A204.1 (cell line): Measurements from ENCODE around the gene CAMTA1.

ENCODE experiments used
- FAIRE-seq: peaks from 2 replicates; lab custom pipeline; 2012; peaks lifted over from hg19 to GRCh38; lab: Jason Lieb, UNC

Gene CAMTA1

DNA sequence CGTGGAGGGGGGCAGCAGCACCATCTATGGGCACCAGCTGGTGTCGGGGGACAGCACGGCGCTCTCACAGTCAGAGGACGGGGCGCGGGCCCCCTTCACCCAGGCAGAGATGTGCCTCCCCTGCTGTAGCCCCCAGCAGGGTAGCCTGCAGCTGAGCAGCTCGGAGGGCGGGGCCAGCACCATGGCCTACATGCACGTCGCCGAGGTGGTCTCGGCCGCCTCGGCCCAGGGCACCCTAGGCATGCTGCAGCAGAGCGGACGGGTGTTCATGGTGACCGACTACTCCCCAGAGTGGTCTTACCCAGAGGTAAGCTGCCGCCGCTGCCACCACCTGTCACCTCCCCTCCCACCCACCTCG is 879.6 kb downstream of the CAMTA1 start:
- FAIRE-seq: no peak

DNA sequence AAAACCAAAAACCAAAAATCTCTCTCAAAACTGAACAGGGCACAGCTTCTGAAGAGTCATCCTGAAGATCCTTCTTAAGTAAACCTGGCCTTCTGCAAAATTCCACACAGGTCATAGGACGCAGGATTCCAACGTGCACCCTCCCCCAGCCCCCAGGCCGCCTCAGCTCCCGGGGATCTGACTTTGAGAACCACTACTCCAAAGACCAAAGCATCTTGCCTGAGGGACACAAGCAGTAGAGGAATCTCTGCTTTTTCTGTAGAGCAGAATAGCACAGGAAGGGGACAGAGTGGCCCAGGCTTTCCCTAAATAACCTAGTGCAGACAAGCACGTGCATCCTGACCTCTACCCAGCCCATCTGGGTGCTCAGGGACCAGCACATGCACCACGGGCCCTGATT is 881.0 kb downstream of the CAMTA1 start:
- no peak for FAIRE-seq

DNA sequence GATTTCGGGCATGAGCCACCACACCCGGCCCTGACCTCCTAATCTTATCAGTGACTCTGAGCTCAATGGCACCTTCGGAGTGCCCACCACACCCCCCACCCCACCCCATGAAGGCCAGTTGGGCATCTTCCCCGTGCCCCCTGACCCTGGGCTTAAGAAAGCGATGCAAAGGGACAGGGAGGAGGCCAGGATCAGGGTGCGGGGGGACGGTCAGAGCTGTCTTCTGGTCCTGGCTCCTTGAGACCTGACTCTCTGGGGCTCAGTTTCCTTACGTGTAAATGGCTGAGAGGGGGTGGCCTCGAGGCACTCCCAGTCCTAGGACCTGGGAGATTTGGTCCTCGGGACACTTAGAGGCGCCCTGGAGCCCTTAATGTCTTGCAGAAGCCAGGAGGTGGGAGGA is 881.9 kb downstream of the CAMTA1 start:
- no peak for FAIRE-seq

DNA sequence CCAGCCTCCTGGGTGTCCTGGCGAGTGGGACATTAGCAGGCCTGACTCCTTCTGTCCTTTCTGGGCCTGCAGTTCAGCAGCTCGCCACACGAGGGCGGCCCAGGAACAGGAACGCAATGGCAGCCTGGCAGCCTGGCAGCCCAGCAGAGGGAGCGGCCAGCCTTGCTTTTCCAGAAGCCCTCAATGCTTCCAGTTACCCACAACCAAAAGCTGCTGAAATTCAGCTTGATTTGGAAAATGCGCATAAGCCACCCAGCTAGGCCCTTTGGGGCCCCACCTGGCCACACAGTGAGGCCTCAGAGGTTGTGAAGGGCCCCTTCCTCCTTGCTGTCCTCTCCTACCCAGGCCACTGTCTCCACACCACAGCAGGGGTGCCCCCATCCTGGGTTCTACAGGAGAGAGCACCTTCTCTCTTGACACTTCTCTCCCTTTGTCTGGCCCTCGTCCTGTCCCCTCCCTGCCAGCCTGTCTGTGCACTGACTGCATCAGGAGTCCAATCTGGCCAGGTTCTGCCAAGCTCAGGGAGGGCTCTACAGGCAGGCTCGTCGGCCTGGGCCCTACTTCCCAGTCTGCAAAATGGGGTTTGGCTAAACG is 882.5 kb downstream of the CAMTA1 start:
- FAIRE-seq: no peak

DNA sequence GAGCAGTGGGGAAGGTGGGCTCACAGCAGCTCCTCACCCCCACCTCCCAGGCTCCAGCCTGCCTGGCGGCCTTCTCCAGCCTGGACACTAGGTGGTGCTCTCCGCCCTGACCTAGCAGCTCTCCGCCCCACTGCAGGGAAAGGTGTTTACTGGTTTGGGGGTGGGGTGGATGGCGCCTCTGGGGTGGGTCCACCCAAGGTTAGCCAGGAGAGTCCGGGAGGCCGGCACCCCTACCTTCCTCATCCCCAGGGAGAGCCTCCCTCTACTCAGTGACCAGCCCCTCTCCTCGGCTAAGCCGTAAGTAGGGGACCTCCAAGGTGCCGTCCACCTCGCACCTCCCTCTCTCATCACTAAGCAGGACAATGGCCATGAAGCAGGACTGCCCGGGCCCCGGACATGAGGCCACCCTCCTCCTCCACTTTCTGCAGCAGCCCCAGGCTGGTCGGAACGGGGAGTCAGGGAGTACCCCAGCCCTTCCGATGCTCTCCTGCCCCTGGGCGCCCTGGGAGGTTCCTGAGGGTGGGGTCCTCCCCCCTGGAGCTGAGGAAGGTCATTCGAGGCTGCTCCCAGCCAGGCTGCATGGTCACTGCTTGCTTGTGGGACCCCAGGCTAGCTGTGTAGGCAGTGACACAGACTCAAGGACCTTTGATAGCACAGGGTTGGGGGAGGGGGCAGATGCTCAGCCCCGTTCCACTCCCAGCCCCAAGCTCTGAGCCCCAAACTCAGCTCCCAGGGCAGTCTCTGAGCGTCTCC is 884.5 kb downstream of the CAMTA1 start:
- no peak for FAIRE-seq

DNA sequence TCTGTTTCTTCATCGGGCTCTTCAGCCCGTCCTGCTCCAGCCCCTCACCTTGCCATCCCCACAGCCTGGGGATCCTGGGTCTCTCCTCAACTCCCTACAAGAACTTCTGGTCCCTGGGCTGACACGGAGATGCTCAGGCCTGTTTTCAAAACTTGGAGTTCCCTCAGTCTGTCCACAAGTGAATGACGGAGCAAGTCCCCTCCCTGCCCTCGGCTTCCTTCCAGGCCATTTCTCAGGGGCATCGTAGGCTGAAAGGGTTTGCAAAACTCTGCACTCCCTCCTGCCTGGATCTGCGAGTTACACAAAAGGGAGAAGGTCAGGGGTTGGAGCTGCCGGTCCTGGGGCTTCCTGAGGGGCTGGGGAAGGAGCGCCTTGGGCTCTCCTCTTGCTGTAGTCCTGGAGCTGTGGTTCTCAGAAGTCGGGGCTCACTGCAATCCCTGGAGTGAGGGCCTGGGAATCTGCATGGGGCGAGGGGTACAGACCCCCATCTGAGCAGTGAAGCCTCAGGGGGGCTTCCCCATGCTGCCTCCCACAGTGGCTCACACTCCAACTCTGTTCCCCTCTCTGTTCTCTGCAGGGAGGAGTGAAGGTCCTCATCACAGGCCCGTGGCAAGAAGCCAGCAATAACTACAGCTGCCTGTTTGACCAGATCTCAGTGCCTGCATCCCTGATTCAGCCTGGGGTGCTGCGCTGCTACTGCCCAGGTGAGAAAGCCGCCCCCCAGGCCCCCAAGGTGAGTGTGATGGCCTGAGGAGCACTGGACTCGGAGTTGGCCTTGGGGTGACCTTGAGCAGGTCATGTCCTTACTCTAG is 885.3 kb downstream of the CAMTA1 start:
- no peak for FAIRE-seq

DNA sequence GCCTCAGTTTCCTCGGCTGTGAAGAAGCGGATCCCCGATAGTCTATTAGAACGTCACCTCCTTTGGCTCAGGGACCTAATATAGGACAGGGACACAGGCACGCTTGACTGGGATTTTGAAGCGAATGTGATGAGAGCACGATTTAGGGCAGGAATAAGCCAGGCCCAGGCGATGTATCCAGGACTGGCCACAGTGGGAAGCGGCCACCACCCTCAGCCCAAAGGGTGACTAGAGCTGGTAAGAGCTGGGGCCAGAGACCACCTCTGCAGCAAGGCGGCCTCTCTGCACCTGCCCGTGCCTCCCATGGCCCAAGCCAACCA is 885.9 kb downstream of the CAMTA1 start:
- FAIRE-seq: no peak

DNA sequence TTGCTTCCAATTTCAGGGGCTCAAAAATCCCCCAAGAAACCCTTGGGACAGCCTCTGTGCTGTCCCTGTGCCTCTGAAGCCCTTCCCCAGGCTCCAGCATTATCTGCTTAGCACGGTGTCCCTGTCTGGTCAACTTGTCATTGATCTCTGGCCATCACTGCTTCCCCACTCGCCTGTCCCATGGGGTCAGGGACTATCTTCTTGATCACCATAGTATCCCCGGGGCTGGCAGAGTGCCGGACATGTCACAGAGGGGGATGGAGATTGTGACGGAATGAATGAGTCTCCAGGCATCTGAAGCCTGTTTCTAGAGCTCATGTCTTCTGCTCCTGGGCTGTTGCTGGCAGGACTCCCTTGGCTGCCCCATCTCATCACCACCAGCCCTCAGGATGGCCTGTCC is 886.4 kb downstream of the CAMTA1 start:
- no peak for FAIRE-seq

DNA sequence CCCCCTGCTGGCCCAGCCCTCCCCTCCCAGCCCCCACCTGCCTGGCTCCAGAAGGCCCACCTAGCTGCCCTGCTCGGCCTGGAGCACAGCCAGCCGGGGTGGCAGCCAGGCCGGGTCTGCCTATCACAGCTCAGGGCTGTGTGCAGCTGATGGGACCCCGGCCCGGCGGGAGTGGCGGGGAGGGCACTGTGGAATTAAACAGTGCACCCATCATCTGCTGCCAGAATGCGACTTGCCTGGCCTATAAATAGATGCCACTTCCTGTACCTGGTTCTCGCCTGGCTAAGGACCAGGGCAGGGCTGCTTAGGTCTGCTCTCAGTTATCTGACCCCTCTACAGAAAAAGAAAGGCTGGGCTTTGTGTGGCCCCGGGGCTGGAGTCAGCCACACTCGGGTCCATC is 887.6 kb downstream of the CAMTA1 start:
- FAIRE-seq: no peak

DNA sequence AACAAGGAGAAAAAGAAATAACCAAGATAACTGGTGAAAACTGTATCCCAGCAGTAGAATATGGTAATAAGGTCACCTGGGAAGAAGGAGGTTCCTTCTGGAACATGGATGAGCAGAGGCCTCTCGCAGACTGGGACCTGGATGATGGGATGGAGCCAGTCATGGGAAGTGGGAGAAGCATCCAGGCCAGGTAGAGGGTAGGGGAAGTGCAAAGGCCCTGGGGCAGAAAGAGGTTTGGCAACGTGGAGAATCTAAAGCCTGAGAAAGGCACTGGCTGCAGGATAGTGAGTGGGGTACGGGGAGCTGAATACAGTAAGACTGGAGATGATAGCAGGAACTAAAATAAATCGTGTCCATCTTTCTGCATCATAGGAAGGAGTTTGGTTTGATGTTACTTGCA is 889.7 kb downstream of the CAMTA1 start:
- FAIRE-seq: no peak

DNA sequence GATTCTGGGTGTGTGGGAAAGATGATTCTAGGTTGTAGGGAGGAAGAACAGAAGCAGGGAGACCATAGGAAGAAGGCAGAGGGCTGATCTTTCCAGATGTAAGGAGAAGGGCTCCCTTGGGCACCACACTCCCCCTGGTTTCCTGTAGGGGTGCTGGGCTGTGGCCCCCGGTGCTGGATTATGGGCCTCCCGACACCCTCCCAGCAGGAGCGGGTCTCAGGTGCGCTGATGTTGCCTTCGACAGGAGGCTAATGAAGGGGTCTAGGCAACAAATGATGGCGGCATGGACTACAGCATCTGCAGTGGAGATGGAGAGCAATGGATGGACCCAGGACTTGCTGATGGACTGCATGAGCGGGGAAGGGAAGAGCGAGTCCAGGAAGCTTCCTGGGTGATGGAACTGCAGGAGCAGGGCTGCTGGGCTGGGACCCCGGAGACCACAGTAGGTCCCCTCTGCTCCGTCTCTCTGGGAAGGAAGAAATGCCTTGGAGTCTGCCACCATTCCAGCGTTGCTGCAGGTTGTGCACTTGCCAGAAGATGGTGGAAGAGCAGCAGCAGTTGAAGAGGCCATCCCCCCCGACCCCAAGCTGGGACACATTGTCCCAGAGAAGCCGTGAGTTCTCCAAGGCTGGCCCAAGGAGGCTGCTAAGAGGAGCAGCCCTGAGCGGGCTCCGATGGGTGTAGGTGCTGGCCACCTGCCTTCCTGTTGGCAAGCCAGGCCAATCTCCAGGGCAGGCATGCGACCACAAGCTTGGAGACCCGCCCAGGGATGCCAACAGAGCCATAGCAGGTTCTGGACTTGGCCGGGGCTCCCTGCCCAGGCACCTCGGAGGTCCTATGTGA is 890.4 kb downstream of the CAMTA1 start:
- FAIRE-seq: no peak

DNA sequence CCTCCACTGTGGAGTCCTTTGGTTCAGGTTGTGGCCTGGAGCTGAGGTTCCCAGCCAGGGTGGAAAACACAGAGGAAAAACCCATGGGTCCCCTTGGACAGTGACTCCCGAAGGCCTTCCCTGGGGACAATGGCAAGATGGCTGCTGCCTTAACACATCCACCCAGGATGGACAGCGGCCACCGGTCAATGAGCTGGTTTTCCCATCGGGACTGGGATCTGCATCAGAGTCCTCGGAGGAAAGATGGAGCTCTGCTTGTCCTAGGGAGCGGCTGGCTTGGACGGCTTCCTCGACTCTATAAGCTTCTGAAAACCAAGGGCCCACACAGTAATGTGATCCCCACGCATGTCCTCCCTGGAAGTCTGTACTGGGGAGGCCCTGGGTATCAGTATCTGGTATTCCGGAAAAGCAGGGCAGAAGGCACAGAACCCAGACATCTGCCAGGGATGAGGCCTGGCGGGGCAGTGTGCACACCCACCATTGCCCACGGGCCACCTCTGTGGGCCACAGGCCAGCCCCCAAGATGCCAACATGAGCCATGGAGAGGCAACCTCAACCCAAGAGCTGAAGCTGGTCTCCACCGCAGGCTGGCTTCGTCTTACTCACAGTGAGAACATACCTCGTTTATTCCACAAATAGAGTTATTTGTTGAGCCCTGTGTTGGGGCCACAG is 891.2 kb downstream of the CAMTA1 start:
- FAIRE-seq: no peak

DNA sequence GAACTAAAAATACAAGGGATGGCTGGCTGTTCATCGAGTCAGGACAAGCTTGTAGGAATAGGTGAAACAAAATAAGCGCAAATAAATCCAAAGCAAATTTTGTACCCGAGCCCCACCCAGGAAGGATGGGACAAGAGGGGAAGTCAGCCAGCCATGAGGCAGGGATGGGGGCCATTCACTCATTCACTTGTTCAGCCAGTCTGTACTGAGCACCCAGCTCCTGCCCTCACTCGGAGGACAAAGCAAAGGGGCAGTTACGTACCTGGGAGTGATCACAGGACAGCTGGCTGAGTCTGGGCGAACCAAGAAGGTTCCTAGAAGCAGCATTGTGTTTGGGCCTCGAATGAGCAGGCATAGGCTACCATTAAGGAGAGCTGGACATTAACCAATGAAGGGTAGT is 891.9 kb downstream of the CAMTA1 start:
- FAIRE-seq: no peak

DNA sequence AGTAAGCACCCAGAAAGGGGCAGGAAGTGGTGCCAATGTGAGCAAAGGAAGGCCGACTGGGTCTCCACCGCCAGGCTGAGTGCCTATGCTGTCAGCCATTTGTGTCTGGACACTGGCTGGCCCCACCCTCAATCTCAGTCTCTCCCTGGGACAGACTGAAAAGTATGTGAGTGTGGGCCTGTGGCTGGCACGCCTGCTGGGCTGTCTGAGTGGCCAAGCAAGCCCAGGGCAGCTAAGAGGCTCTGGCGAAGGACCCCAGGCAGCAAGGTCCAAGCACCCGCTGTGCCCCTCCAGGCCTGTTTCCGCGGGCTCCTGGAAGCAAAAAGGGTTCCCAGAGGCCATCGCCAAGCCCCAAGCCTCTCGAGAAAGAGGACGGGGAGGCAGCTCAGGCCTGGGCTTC is 892.6 kb downstream of the CAMTA1 start:
- FAIRE-seq: no peak

DNA sequence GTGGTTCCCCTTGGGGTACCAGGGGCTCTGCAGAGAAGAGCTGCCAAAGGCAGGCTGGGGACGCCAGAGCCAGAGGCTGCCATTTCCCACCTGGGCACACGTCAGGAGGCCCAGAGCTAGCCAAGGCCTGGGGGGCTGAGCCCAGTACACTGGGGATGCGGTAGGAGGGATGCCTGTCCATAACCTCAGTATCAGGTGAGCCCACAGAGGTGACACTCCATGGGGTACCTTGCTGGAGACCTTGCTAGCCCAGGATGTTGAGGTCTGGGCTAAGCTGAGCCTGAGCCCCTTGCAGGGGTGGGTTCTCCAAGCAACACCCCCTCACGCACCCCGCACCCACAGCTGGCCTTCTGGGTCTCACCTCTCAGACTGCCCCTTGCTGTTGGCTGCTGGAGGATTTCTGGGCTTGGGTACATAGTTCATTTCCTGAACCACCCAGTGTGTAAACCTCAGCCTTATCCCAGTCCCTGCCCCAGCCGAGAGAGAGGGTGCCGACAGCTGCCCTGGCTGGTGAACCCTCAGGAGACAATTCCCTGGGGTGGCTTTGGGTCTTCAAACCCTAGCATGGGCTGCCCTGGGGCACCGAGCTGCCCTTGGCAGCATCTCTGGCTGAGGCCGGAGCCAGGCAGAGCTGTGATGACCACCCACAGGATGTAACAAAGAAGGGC is 893.4 kb downstream of the CAMTA1 start:
- FAIRE-seq: no peak

DNA sequence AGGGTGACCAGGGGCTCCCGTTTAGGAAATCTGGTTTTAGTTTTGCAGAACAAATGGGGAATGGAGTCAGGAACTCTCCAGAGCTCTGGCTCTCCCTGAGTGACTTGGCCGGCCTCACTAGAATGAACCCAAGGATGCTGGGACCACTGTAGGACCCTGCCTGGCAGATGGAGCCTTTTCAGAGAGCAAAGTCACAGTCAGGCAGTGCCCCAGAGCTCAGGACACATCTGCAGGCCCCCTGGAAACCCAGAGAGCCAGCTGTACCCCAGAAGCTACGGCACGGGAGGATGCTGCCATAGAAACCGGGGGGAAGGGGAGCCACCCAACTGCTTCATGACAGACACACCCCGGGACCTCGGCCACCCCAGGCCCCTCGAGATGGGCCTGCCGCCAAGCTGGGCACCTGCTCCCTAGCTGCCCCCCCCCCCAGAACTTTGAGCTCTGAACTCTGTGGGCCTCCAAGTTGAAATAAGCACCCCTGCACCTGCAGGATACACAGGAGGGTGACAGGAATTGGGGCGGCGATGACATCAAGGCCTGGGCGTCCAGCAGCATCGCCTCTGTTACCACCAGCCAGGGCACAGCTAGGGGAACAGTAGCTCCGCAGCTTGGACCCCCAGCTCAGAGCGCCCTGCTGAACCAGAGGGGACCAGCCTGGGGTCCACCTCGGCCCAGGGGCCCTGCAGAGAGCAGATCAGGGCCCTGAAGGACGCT is 894.1 kb downstream of the CAMTA1 start:
- no peak for FAIRE-seq

DNA sequence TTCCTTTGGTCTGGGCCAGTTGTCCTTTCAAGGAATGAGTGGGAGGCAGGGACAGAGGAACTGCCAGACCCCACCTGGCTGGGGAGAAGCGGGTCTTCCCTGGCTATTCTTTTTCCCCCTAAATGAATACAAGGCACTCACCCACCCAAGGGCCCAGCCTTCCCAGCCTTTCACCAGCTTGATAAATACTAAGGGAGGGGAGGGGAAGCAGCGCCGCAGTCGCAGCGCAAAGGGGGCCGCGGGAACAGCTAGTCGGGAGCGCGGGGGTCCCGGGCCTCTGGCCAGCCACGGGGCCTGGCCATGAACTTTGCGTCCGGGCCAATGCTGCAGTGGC is 894.6 kb downstream of the CAMTA1 start:
- FAIRE-seq: no peak

DNA sequence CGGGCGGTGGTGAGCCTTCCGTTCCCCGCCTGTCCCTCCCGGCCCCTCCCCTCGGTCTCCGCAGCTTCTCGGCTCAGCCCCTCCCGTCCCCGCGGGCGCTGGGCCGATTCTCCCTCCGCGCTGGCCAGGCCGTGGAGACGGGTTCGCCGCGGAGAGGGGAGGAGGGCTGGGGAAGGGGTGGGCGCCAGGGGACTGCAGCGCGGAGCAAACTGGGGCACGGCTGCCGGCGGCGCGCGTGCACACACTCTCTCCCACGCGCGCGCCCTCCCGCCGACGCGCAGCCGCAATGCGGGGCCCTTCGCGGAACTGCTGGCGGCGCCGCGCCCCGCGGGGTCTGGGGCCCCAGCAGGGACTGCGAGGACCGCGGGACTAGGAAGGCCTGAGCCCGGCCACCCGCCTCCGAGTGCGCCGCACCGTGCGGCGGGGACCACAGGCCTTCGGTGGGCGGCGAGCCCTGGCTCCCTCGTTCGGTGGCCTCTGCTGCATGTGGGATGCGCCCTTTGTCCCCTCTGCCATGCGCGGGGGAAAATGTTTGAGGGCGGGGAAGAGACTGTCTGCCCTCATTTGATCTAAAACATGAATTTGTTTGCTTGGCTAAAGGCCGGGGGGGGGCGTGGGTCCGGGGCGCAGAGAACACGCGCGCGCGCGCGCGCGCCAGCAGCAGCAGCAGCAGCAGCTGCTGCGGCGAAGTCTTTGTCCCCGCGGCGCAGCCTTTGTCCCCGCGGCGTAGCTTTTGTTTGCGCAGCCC is 895.1 kb downstream of the CAMTA1 start:
- FAIRE-seq: no peak

DNA sequence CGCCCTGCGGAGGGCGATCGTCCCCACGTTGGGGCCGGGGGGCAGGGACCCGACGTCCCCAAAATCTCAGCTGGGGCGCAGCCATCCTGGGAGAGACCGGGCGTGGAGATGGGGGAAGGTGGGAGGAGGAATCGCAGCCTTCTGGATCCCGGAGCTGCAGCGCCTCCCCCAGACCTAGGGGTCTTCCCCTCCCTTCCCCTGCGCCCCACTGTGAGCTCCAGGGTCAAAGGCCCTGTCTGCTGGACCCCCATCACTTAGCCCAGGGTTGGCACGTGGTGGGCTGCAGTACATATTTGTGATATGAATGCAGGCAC is 895.7 kb downstream of the CAMTA1 start:
- FAIRE-seq: no peak

DNA sequence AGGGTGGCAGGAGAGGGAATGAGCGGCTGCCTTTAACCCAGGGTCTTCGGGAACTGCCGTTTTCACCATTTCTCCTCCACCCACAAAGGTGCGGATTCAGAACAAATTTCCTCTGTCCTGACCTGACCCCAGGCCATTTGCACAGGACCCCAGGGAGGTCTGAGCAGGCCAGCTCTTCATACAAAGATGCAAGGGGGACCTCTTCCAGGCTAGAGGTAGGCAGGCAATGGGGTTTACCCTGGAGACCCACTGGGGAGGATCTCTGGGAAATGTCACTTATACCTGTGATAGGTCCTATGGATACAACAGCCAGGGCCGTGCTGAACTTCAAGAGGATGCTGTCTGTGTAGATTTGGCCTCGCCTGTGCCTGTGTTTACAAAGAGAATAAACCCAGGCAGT is 896.1 kb downstream of the CAMTA1 start:
- no peak for FAIRE-seq

DNA sequence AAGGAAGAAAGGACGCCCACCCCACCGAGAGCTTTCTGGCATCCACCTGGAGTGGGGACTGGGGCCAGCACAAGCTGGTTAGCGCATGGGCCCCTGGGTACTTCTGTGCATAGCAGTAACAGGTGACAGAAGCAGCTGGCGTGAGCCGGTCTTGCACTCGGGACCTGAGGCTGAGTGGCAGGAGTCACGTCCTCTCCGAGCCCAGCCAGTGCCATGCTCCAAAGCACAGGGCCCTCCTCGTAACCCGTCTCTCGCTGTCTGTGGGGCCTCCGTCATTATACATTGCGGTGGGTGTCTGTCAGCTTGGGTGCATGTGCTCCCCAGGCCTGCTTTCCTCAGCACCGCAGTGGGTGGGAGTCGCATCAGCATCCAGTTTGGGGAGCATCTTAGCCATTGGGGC is 898.3 kb downstream of the CAMTA1 start:
- FAIRE-seq: no peak
